GM20000 (cell line): ENCODE measurements around the gene CASP7.

Experiments
- DNase-seq: peaks from one replicate; pipeline ENCODE4 v3.0.0; 2012; ENCODE audit warnings: low spot score
- TF ChIP-seq, protein P1 (sequence below): IDR thresholded peaks from 2 replicates; pipeline ENCODE4 v1.5.1; 2012; ENCODE audit warnings: mild to moderate bottlenecking, control low read depth; ENCODE audit errors: extremely low read depth, missing control alignments

Gene CASP7

DNA sequence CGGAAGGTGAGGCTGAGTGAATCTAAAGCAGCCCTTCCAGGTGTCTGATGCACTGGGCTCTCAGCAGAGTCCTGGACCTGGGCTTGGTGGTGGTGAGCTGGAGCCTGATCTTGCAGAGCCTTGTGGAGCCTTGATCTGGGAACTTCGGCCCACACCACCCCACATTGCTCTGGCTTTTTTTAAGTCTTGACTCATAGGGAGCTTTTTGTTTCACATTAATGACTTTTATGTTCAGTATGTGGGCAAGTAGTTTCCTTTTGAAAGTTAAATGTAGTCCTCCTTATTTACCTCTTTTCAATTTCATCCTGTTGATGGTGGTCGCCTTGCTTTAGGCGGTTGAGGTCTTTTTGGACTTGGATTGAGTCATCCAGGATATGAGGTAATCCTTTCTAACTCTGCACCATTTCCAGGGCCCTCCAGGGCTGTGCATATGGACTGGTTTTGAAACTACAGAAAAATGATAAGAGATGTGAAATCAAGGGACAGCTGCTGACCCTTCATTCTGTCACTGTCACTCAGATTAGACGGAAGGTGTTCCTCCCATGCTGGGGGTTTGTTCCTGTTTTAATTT, 12.9 kb upstream of the CASP7 start:
- TF ChIP-seq, protein P1, sequence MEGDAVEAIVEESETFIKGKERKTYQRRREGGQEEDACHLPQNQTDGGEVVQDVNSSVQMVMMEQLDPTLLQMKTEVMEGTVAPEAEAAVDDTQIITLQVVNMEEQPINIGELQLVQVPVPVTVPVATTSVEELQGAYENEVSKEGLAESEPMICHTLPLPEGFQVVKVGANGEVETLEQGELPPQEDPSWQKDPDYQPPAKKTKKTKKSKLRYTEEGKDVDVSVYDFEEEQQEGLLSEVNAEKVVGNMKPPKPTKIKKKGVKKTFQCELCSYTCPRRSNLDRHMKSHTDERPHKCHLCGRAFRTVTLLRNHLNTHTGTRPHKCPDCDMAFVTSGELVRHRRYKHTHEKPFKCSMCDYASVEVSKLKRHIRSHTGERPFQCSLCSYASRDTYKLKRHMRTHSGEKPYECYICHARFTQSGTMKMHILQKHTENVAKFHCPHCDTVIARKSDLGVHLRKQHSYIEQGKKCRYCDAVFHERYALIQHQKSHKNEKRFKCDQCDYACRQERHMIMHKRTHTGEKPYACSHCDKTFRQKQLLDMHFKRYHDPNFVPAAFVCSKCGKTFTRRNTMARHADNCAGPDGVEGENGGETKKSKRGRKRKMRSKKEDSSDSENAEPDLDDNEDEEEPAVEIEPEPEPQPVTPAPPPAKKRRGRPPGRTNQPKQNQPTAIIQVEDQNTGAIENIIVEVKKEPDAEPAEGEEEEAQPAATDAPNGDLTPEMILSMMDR, result no peak
- peak; percentile 57 for DNase-seq

DNA sequence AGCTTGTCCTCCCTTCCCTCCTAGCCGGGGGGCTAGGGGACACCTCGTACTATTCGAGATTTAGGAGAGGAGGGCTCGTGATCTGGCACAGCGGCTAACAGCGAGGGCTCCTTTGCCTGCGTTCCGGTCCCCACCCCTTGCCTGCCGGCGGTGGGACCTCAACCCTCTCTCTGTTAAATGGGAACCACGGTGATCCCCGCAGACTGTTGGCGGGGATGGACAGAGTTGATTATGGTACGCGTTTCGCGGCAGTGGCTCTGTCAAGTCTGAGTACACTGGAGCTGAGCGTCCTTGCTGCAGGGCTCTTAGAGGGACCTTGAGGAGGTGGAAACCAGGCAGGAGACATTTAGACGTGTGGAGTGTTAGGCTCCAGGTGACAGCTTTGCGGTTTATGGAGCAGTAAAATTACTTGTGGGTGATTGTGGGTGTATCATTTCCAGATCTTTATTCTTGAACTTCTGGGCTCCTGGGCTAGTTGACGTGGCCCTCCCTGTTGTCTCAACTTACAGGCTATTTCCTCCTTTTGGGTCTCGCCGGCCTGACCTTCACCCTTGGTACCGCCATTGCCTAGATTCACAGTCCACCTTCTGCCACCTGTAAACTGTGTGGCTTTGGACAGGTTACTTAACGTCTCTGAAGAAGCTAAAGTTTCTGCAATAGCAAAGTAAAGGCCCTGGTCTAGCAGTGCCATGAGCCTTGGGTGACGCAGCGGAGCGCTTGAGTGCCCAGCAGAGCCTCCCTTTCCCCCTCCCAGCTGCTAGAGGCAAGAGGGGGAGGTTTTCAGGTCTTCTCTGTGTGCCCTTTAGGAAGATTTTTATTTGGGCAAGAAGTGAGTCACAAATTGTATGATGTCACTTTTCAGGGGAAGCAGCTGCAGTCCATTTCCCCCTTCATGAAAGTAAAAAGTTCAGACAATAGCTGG, 739 bp downstream of the CASP7 start:
- peak; percentile 28 for DNase-seq
- TF ChIP-seq, protein P1, result no peak

DNA sequence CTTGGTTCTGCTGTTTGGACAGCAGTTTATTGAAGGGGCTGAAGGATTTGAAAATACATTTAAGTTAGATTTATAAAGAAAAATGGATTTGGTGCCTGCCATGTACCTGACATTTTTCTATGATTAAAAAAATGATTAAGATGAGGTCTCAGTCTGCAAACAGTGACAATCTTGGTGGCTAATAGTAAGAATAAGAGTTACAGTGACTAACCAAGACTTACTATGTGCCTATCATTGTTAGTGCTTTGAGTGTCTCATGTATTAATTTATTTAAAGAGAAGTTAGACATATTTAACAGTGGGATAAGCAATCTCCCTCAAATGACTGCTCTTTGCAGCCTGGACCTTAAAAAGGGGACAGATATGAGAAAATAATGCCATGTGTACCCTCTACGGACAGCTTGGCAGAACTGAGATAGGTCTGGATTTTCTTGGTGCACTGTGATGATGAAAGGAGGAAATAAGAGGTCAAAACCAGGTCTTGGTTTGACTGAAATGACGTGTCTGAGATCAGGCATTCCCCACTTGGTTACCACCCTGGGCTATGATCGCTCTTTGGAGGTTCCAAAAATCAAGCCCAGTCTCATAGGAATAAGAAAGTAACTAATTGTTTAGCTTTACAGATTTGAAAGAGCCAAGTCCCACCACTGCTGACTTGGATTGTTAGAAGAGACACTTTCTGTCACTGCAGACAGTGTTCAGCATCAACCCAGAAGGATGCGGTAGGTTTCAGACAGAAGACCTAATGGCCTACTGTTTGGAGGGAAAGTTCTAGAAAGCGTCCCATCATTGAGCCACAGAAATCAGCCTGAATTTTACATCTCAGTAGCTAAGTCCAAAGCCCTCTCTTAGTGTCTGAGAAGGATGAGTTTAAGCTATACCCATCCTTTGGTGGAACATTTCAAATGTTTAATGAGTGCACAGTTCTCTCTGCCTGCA, 2.1 kb downstream of the CASP7 start:
- TF ChIP-seq, protein P1, result no peak
- DNase-seq, result peak; percentile 66

DNA sequence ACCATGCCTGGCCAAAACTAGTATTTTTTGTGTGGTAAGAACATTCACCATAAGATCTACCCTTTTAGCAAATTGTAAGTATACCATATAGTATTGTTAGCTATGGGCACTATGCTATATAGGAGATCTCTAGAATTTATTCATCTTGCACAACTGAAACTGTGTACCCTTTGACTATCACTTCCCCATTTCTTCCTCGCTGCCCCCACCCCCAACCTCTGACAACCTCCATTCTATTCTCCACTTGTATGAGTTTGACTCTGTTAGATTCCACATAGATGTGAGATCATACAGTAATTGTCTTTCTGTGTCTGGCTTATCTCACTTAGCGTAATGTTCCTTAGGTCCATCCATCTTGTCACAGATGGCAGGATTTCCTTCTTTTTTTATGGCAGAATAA, 3.6 kb downstream of the CASP7 start:
- no peak for DNase-seq

DNA sequence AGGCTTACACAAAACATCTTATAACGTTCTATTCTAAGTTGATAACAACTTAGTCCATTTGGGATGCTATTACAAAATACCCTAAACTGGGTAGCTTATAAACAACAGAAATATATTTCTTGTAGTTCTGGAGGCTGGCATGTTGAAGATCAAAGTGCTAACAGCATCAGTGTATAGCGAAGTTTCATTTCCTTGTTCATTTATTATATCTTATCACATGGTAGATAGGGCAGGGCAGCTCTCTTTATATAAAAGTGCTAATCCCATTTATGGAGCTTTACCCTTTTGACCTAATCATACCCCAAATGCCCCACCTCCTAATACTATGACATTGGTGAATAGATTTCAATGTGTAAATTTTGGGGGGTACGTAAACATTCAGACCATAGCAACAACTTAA, 6.3 kb downstream of the CASP7 start:
- TF ChIP-seq, protein P1, result no peak
- no peak for DNase-seq

More for the DNA sequence above, 3.6 kb downstream of the CASP7 start:
- TF ChIP-seq, protein P1, result no peak

DNA sequence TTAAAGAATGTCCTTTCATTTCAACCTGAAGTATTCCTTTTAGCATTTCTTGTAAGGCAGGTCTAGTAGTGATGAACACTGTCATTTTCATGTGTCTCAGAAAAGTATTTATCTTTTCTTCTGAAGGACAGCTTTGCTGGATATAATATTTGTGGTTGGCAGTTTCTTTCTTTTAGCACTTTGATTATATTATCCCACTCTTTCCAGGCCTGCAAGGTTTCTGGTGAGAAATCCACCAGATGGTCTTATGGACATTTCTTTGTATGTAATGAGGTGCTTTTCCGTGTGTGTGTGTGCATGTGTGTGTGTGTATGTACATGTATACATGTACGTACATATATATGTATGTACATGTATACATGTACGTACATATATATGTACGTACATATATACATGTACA, 7.3 kb downstream of the CASP7 start:
- TF ChIP-seq, protein P1, result no peak
- DNase-seq, result no peak

DNA sequence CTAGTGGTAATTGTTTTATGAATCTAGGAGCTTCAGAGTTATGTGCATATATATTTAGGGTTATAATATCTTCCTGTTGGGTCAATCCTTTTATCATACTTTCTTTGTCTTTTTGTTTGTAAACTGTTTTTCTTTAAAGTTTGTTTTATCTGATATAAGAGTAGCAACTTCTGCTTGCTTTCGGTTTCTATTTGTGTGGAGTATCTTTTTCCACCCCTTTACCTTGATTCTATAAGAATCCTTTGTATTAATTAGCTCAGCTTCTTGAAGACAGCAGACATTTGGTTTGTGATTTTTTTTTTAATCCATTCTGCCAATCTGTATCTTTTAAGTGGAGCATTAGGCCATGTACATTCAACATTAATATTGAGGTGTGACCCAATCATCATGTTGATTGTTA, 9.3 kb downstream of the CASP7 start:
- DNase-seq, result no peak
- TF ChIP-seq, protein P1, result no peak
